HL-60/S4 treated with retinoic acid at 250 ng/mL for 4 days and 3 days (cell line): ENCODE results near the gene EDC3.
"Not testable (repeated sequence)": the region's sequence is repeated elsewhere in the genome, so short reads cannot be mapped to it uniquely, and the experiment has no call there.

Experiments
- in situ Hi-C: fragments of 300-500 bp; cut with MboI; formaldehyde crosslinking; loops from 2 replicates; pipeline ENCODE4 v1.7.0; 2022; ENCODE audit warnings: low sequenced_read_pairs

EDC3 gene

GRCh38 chr15:74710319-74711094, 14.7 kb upstream of the EDC3 start:
- in situ Hi-C loops, result no loop called here

GRCh38 chr15:74709892-74710291, 14.1 kb upstream of the EDC3 start:
- in situ Hi-C loops, result no loop called here

GRCh38 chr15:74709011-74709410, 13.2 kb upstream of the EDC3 start:
- in situ Hi-C loops, result no loop called here

GRCh38 chr15:74696808-74697207, 984 bp upstream of the EDC3 start:
- in situ Hi-C loops, result no loop called here

- in situ Hi-C loops, result no loop called here
These were observed 540 bp upstream of the EDC3 start for GRCh38 chr15:74696398-74696729.

GRCh38 chr15:74692327-74692726, 3.5 kb downstream of the EDC3 start:
- in situ Hi-C loops, result no loop called here

- in situ Hi-C loops, result no loop called here
These were observed 12.1 kb downstream of the EDC3 start for GRCh38 chr15:74683758-74684157.

GRCh38 chr15:74682954-74683353, 12.9 kb downstream of the EDC3 start:
- in situ Hi-C loops, result no loop called here

- in situ Hi-C loops, result no loop called here
These were observed 15.4 kb downstream of the EDC3 start for GRCh38 chr15:74680456-74680855.

GRCh38 chr15:74676801-74677200, 19.0 kb downstream of the EDC3 start:
- in situ Hi-C loops, result no loop called here

- in situ Hi-C loops, result no loop called here
These were observed 21.7 kb downstream of the EDC3 start for GRCh38 chr15:74674161-74674560.

- in situ Hi-C loops, result no loop called here
These were observed 26.2 kb downstream of the EDC3 start for GRCh38 chr15:74669627-74670026.

GRCh38 chr15:74667975-74668374, 27.8 kb downstream of the EDC3 start:
- in situ Hi-C loops, result no loop called here

- in situ Hi-C loops, result no loop called here
These were observed 31.2 kb downstream of the EDC3 start for GRCh38 chr15:74664670-74665069.

GRCh38 chr15:74664028-74664616, 31.7 kb downstream of the EDC3 start:
- in situ Hi-C loops, result no loop called here

- in situ Hi-C loops, result no loop called here
These were observed 32.4 kb downstream of the EDC3 start for GRCh38 chr15:74663303-74664027.

- in situ Hi-C loops, result no loop called here
These were observed 33.6 kb downstream of the EDC3 start for GRCh38 chr15:74662064-74662860.

- in situ Hi-C loops, result not testable (repeated sequence)
These were observed 34.5 kb downstream of the EDC3 start for GRCh38 chr15:74661280-74661679.

- in situ Hi-C loops, result no loop called here
These were observed 38.0 kb downstream of the EDC3 start for GRCh38 chr15:74657846-74658245.

- in situ Hi-C loops, result no loop called here
These were observed 38.8 kb downstream of the EDC3 start for GRCh38 chr15:74656935-74657535.

GRCh38 chr15:74655424-74655823, 40.4 kb downstream of the EDC3 start:
- in situ Hi-C loops, result no loop called here
